AG04450 (cell line): ENCODE data around the gene SERP2. TPM values are rescaled to one million over a fixed set of nuclear protein-coding genes. Genes with fewer than 3 reads are reported as not detected.

Experiments used
- CTCF ChIA-PET: fragments of 300-600, 350-600 bp; formaldehyde crosslinking; extraction: SDS; loops from one replicate; lab custom pipeline; 2022; ENCODE audit warnings: antibody characterized with exemption, inconsistent platforms; lab: Charles Lee
- POLR2A ChIA-PET: fragments of 350-600 bp; formaldehyde crosslinking; extraction: SDS; loops from one replicate; lab custom pipeline; 2021; ENCODE audit warnings: antibody characterized with exemption, inconsistent platforms; lab: Yijun Ruan, JAX
- DNase-seq: peaks from one replicate; pipeline ENCODE4 v3.0.0-alpha.2; 2011; ENCODE audit warnings: low read depth, low spot score
- H3K27ac ChIP-seq: one replicate; pipeline ENCODE4 v1.5.1; 2012; ENCODE audit warnings: low read depth, low read length, control low read depth
- H3K27me3 ChIP-seq: one replicate; pipeline ENCODE4 v1.6.0; 2012; ENCODE audit warnings: low read length; ENCODE audit not compliant: control insufficient read depth, insufficient read depth
- H3K4me3 ChIP-seq: 2 replicates; pipeline ENCODE4 v1.5.1; 2011; ENCODE audit warnings: mild to moderate bottlenecking, low read depth, low read length, control low read depth
- H3K9me3 ChIP-seq: 2 replicates; pipeline ENCODE4 v1.5.1; 2012; ENCODE audit warnings: low read length; ENCODE audit not compliant: control insufficient read depth, insufficient read depth
- polyA plus RNA-seq: library from polyadenylated mRNA; depleted of rRNA; stranded (reverse); fragments of >200 nt; gene quantifications from 2 replicates; pipeline ENCODE4 v1.2.3, GENCODE V29; 2011
- TF ChIP-seq, protein P1 (sequence below): IDR thresholded peaks from 2 replicates; pipeline ENCODE4 v1.5.1; 2011; ENCODE audit warnings: low read depth, low read length, control low read depth, inconsistent platforms

SERP2 gene
- polyA plus RNA-seq, 1 experiment = 5.0 TPM

DNA sequence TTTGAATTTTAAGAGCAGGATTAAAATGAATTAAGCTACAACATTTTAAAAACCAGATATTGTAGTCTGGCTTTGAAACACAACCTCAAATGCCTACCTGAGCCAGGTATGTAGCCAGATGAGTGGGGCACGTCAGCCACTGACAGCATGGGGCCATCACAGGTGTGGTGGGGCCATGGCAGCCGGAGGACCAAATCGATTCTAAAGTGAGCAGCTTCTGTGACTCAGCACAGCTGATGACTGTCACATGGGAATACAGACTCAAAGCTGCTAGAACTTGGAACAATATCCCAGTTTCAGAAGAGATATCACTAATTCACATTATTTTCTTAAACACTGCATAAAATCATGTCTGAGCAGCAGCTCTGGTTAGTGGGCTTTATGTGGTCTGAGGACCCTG lies 52.8 kb downstream of the SERP2 start:
- ChIA-PET POLR2A (interaction anchor here (2.5 kb wide), 1 partner anchor 10 kb away, joined by 6 read pairs; no protein-coding TSS in a partner anchor), CTCF (interaction anchor here (0.7 to 1.4 kb wide), 3 partner anchors 31 to 521 kb away, joined by 3 to 5 read pairs (median 4); no protein-coding TSS in a partner anchor)
- Histone ChIP-seq H3K9me3 (no peaks in the 10 kb centered on the region), H3K27me3 (peaks cover 3% of the 10 kb centered on the region), H3K4me3 (no peak overlapping the region), H3K27ac (no peak overlapping the region)
- DNase-seq = no peak
- TF ChIP-seq, protein P1, sequence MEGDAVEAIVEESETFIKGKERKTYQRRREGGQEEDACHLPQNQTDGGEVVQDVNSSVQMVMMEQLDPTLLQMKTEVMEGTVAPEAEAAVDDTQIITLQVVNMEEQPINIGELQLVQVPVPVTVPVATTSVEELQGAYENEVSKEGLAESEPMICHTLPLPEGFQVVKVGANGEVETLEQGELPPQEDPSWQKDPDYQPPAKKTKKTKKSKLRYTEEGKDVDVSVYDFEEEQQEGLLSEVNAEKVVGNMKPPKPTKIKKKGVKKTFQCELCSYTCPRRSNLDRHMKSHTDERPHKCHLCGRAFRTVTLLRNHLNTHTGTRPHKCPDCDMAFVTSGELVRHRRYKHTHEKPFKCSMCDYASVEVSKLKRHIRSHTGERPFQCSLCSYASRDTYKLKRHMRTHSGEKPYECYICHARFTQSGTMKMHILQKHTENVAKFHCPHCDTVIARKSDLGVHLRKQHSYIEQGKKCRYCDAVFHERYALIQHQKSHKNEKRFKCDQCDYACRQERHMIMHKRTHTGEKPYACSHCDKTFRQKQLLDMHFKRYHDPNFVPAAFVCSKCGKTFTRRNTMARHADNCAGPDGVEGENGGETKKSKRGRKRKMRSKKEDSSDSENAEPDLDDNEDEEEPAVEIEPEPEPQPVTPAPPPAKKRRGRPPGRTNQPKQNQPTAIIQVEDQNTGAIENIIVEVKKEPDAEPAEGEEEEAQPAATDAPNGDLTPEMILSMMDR = no peak

DNA sequence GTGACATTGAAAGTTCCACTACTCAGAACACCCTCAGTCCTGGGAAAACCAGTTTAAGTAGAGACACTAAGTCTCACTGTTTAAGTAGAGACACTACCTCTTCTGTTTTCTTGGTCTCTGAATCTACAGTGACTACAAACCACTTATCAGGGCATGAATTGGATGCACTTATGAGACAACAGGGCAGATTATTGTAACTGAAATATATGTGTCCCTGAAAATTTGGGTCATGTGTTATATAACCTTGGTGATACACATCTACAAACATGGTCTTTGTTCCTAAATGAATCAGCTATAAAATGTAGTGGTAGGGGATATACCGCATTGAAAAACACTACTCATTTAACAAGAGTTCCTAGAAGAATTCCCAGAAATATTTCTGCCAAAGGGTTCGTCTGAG lies 55.7 kb downstream of the SERP2 start:
- Histone ChIP-seq H3K27ac (no peak overlapping the region), H3K4me3 (no peak overlapping the region), H3K27me3 (no peaks in the 10 kb centered on the region), H3K9me3 (no peaks in the 10 kb centered on the region)
- CTCF ChIA-PET = interaction anchor here (1.2 to 2.1 kb wide), 2 partner anchors 521 to 524 kb away, joined by 5 to 7 read pairs; no protein-coding TSS in a partner anchor
- POLR2A ChIA-PET = no interaction called here
- TF ChIP-seq, protein P1 = no peak
- DNase-seq = no peak

DNA sequence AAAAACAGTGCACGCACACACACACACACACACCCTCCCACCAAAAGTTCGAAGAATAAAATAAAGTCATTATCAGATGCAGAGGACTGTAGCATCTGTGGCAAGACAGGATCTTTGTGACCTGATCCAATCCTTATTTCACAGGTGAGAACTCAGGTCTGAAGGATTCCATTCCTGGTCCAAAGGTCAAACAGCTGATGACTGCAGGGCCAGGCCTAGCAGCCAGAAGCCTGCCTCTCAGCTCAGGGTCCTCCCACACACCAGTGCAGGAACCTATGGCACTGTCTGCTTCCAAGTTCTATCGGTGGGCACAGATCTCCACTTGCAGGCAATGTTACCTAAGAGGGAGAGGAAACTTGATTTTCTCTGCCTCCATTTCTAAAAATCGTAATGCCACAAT lies 57.5 kb downstream of the SERP2 start:
- POLR2A ChIA-PET = interaction anchor here (0.7 kb wide), 1 partner anchor 240 kb away, joined by 3 read pairs; no protein-coding TSS in a partner anchor

GRCh38 chr13:44432650-44433049 lies 59.0 kb downstream of the SERP2 start:
- CTCF ChIA-PET = interaction anchor here (1.3 to 1.5 kb wide), 3 partner anchors 242 to 525 kb away, joined by 3 to 4 read pairs (median 4); no protein-coding TSS in a partner anchor
- no peaks in the 10 kb centered on the region for H3K27me3 ChIP-seq

More for the DNA sequence above, 57.5 kb downstream of the SERP2 start:
- TF ChIP-seq, protein P1 = no peak
- Histone ChIP-seq H3K27me3 (no peaks in the 10 kb centered on the region), H3K4me3 (no peak overlapping the region), H3K27ac (no peak overlapping the region), H3K9me3 (no peaks in the 10 kb centered on the region)
- no peak for DNase-seq
- CTCF ChIA-PET = interaction anchor here (0.6 to 1.5 kb wide), 2 partner anchors 52 to 523 kb away, joined by 3 to 4 read pairs; no protein-coding TSS in a partner anchor

More at GRCh38 chr13:44432650-44433049, 59.0 kb downstream of the SERP2 start:
- Histone ChIP-seq H3K9me3 (no peaks in the 10 kb centered on the region), H3K27ac (no peak overlapping the region), H3K4me3 (no peak overlapping the region)
- no peak for DNase-seq
- TF ChIP-seq, protein P1 = no peak
- POLR2A ChIA-PET = no interaction called here
